Stimulated activated CD8-positive, alpha-beta memory T cell treated with anti-CD3 and anti-CD28 coated beads, Interleukin-7, amount 100 ng/mL, for 24 hours (primary cell): ENCODE data around the gene ZNF892.
A peak's percentile ranks its signal among the peaks of the same experiment; 100 is the strongest.

Source experiments
- DNase-seq: peaks from one replicate; pipeline ENCODE4 v3.0.0-alpha.2; 2020; ENCODE audit warnings: low read depth

The ZNF892 gene

GRCh38 chr2:95207111-95207961 is at the start of gene ZNF892:
TSS of gene ZNF892 (plus strand) at chr2:95207521. CDS start at chr2:95207816, 295 bp downstream.
- DNase-seq = peak; percentile 66

DNA sequence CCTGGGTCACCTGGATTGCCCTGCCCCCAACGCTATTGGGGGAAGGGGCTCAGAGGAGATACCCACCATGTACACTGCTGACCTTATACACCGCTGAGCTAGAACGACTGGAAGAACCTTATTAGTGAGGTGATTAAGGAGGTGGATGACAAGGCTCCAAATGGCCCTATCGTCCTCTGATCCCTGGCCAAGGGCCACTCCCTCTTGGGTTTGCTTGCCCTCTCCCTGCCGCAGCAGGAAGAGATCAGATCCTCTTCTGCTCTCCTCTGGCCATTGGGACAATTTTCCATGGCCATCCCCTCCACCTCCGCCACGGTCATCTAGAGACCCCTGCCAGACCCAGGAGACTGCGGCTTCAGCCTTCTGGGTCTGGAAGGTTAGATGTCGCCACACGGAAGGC is 48.9 kb upstream of the ZNF892 start:
- no peak for DNase-seq

DNA sequence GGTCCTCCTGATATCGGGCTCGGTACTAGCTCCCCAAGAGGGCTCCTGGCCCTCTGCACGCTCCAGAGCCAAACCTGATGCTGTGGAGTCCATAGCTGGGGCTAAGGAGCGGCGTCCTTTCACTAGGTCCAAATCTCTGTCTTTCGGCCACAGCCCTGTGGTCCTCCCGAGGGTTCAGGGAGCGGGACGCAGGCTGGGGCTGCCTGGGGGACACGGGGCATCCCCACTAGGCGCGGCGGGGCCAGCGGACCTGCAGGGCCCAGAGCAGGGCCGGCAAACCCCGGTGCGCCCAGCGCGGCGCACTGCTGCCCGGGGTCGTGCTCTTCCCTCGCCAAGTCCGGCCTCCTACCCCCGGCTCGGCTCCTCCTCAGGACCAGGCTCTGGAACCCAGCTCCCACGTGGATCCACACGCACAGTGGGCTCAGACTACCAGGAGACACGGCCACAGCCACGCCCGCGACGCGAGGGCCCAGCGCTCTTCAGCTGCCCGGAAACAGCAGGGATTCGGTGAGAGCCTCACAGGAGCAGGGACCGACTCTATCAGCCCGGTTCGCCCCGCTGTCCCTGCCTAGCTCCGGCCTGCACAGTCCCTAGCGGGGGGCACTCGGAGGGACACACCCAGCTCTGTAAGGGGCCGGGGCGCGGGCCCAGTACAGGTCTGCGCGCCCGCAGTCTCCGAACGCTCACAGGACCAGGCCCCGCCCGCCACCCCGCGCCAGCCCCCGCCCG is 48.3 kb upstream of the ZNF892 start:
- peak; percentile 4 for DNase-seq

GRCh38 chr2:95159690-95160449 is 47.5 kb upstream of the ZNF892 start, which contains the start of gene ZNF514:
TSS of gene ZNF514 (minus strand) at chr2:95159848. CDS start at chr2:95153253, 6,595 bp downstream.
- peak; percentile 49 for DNase-seq

DNA sequence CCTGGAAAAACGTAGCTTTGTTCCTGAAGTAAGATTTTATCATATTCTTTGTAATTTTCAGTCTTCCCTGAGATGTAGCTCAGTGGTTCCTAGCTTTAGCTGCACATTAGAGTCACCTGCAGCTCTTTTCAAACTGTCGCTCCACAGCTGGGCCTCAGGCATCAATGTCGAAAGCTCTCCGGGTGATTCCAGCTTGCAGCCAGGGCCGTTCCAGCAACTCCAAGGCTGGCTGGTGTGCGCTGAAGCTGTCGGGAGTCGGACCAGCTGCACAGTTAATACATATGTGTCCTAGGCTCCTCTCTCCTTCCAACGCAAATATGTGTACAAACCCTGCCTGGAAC is 42.3 kb upstream of the ZNF892 start:
- no peak for DNase-seq

DNA sequence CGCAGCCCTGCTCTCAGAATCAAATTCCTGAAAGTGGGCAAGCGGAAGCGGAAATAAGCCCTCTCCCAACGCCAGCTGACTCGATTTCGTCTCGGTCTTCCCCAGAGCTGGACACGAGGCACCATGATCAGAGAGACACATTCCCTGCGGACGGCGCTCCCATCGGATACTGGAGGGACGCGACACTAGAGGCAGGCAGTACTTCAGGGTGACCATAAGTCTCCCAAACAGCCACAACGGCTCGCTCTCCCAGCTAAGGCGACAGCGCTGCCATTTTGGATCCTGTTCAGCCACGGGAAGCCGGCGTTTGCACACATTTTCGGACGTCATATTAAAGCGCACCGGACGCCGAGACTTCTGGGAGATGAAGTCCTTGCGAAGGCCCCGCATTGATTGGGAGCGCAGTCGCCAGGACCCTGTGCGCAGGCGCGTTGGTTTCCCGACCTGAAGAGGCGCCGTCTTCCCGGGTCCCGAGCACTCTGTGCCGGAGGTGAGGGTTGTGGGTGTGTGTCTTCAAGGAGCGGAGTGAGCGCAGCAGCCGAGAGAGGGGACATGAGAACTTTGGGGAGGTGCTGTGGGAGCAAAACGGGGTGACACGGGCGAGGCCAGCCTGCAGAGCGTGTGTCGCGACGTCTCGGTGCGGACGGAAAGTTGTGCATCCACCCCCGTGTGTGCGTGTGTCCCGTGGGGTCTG is 41.8 kb upstream of the ZNF892 start, which contains the start of gene ZNF2:
Gene ZNF2, plus strand, starts transcription at position 439 of the 694 bp plus-strand sequence. CDS start 10,418 bp downstream, outside the sequence.
- peak; percentile 96 for DNase-seq

GRCh38 chr2:95166065-95166763 is 41.1 kb upstream of the ZNF892 start:
- no peak for DNase-seq

DNA sequence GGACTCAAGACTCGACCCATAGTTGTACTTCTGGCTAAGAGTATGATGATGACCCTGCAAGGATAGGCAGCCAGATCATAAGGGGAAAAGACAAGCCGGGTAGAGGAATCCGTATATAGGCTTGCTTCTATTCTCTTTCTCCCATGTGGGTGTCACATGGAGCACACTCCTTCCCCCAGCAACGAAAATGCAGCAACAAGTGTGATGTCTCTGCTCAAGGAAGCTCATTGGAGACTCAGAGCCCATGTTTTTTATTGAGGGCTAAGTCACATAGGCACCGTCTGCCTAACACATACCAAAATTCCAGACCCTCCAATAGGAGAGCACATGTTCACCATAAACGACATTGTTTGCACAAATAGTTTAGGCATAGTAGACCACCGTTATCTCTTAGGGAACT is 35.4 kb upstream of the ZNF892 start:
- no peak for DNase-seq

DNA sequence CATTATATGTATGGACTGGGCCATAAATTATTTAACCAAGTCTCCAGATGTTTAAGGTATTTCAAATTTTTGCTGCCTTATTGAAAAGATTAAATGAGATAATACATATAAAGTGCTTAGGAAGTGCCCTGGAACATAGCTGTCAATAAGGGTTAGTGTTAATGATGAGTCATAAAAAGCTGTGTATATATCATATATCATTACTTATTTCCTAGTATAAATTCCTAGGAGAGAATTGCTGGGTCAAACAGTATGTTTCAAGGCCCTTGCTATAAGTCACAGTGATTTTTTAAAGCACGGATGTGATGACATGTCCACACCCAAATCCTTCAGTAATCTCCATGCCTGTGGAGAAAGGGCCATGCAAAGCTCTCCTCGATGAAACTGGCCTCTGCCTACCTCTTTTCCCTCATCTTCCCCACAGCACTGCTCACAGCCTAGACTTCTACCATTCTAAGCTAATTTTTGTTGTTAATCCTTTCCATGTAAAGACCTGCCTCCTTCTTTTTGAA is 33.2 kb upstream of the ZNF892 start:
- DNase-seq = no peak

DNA sequence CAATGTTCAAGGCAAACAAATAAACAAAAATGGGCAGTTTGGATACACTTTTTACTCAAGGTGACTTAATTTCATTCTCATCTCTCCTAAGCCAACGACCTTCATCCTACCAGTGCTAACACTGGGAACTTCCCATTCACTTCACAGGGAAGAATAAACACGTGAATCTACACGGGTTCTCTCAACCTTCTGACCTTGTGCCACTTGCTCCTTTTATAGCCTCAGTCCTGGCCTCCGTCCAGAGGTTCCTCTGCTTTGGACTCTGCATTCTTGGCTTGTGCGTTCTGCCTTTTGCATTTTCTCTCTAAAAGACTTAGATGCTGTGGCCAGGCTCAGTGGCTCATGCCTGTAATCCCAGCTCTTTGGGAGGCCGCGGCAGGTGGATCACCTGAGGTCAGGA is 27.9 kb upstream of the ZNF892 start:
- no peak for DNase-seq

- DNase-seq = no peak
Observed at GRCh38 chr2:95181774-95182173, 25.5 kb upstream of the ZNF892 start.

DNA sequence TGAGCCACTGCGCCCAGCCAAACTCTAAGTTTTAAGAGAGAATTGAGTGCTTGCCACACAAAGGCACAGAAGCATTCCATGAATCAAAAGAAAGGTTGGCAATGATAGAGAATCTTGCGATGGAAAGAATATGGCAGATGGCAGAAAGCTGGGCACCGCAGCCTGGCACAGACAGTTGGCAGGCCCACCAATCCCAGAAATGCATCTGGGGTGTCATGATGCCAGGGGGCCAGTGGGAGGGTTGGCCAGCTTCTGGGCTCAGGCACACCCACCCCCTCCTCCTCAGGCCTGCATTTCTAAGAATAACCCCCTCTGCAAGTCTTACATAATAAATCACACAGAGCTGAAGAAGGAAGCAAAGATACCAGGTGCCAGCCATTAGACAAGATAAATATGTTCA is 22.1 kb upstream of the ZNF892 start:
- DNase-seq = no peak

- DNase-seq = no peak
Observed at GRCh38 chr2:95185973-95186372, 21.3 kb upstream of the ZNF892 start.

DNA sequence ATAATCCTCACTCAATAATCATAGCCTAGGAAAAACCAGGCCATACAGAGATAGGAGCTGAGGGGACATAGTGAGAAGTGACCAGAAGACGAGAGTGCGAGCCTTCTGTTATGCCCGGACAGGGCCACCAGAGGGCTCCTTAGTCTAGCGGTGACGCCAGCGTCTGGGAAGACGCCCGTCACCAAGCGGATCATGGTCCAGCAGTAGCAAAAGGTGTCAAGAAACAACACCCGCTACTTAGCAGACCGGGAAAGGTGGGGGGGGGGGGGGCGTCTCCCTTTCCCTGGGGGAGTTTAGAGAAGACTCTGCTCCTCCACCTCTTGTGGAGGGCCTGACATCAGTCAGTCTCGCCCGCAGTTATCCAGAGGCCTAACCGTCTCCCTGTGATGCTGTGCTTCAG is 14.4 kb upstream of the ZNF892 start:
- peak; percentile 30 for DNase-seq

- no peak for DNase-seq
Observed at GRCh38 chr2:95203911-95204310, 3.4 kb upstream of the ZNF892 start.

GRCh38 chr2:95204396-95204795 is 2.9 kb upstream of the ZNF892 start:
- no peak for DNase-seq

DNA sequence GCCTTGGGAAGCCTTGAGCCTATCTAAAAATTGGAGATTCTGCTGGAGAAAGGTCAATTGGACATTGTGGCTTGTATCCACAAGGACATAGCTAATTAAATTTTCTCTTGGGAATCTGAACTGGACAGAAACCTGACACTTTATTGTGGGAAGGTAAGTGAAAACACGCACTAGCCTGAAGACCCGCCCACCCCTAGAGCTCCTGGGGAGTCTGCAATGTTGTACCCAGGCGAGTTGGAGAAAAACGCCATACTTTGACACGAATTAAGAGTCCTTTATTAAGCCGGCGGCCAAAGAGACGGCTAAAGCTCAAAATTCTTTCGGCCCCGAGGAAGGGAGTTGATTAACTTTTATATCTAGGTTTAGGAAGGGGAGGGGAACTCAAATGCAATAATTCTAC is 1.2 kb upstream of the ZNF892 start:
- DNase-seq = no peak

- no peak for DNase-seq
Observed at GRCh38 chr2:95208106-95208505, 785 bp downstream of the ZNF892 start.

DNA sequence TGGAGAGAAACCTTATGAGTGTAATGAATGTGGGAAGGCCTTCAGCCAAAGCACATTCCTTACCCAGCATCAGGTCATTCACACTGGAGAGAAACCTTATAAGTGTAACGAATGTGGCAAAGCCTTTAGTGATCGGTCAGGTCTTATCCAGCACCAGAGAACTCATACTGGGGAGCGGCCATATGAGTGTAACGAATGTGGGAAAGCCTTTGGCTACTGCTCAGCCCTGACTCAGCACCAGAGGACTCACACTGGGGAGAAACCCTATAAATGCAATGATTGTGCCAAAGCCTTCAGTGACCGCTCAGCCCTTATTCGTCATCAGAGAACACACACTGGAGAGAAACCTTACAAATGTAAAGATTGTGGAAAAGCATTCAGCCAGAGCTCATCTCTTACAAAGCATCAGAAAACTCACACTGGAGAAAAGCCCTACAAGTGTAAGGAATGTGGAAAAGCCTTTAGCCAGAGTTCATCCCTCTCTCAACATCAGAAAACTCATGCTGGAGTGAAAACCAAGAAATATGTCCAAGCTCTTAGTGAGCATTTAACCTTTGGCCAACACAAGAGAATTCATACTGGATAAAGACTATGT is 7.8 kb downstream of the ZNF892 start:
- no peak for DNase-seq

DNA sequence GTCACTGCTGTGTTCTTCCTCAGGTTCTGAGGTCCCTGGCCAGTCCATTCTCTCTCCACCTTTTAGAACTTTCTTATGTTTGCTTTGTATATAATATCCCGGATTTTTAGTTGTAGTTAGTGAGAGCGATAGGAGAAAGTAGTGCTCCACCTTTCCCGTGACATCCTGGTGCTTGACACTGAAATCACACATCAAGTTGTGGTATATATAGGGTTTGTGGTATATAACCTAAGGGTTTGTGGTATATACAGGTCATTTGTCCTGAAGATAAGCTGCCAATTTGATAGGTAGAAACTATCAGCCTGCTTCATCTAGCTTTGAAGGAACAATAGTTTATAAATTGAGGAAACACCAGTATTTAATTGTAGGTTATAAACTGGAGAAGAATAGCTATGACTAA is 13.1 kb downstream of the ZNF892 start:
- DNase-seq = no peak

DNA sequence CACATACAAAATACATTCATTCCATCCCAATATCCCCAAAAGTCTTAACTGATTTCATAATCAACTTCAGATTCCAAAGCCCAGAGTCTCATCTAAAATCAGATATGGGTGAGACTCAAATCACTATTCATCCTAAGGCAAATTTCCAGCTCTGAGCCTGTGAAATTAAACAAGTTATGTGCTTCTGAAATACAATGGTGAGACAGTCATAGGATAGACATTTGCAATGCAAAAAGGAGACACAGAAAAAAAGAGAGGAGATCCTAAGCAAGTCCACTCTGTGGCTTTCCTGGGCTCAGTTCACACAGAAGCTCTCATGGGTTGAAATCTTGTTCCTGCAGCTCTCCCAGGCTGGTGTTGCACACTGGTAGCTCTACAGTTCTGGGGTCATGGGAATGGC is 18.3 kb downstream of the ZNF892 start:
- DNase-seq = no peak
